ENCODE results near the gene DCAF11. TPM values are rescaled to one million over a fixed set of nuclear protein-coding genes. Genes with fewer than 3 reads are reported as not detected.
"Not testable (repeated sequence)": the region's sequence is repeated elsewhere in the genome, so short reads cannot be mapped to it uniquely, and the experiment has no call there.

The DCAF11 gene
- total RNA-seq, 2 experiments from 2014 or later, result 74.8 to 75.3 TPM

GRCh38 chr14:24100982-24101494, 13.5 kb upstream of the DCAF11 start:
- no peaks in the 10 kb centered on the region for H3K9me3 Mint-ChIP-seq
- intact Hi-C loops (cut with DNase I, micrococcal nuclease), result loop anchor here in 1 of 2 experiments (5.0 kb wide), 1 partner anchor 469 kb away; no protein-coding TSS in a partner anchor
- no peaks in the 10 kb centered on the region for H3K27me3 ChIP-seq (ENCODE audit: control insufficient read depth in 1 of 2, insufficient read depth in 2 of 2, low read length in 2 of 2)
- H3K4me1 Mint-ChIP-seq (ENCODE audit: low read depth), result peaks cover 8% of the 10 kb centered on the region
- no peak for TF ChIP-seq CTCF (IDR thresholded peaks at IDR 0.05)
- H3K36me3 Mint-ChIP-seq (ENCODE audit: low read depth), result peaks cover 41% of the 10 kb centered on the region
- H3K4me3 Mint-ChIP-seq, result no peak overlapping the region
- H3K27ac Mint-ChIP-seq, result no peak overlapping the region
- no peak overlapping the region for H3K4me3 ChIP-seq (ENCODE audit: low read length)
- peaks cover 56% of the 10 kb centered on the region for H3K36me3 ChIP-seq (ENCODE audit: insufficient read depth, low read length)
- CTCF ChIA-PET, result interaction anchor here (2.2 kb wide), 1 partner anchor 8 kb away, joined by 5 read pairs; no protein-coding TSS in a partner anchor
- POLR2A ChIA-PET, result interaction anchor here (1.3 kb wide), 1 partner anchor 10 kb away, joined by 3 read pairs; no protein-coding TSS in a partner anchor
- H3K4me1 ChIP-seq (ENCODE audit: insufficient read depth, low read length), result no peaks in the 10 kb centered on the region
- ATAC-seq (ENCODE audit: poor library complexity), result no peak
- H3K27ac ChIP-seq (ENCODE audit: low read depth in 1 of 2, low read length in 2 of 2), result no peak overlapping the region
- DNase-seq, result no peak
- H3K9me3 ChIP-seq (ENCODE audit: control insufficient read depth in 1 of 2, insufficient read depth in 1 of 2, low read length in 2 of 2), result no peaks in the 10 kb centered on the region
- H3K27me3 Mint-ChIP-seq, result no peaks in the 10 kb centered on the region

GRCh38 chr14:24102357-24103048, 12.1 kb upstream of the DCAF11 start:
- no peaks in the 10 kb centered on the region for H3K27me3 ChIP-seq (ENCODE audit: control insufficient read depth in 1 of 2, insufficient read depth in 2 of 2, low read length in 2 of 2)
- Mint-ChIP-seq H3K4me1 (ENCODE audit: low read depth) (no peaks in the 10 kb centered on the region), H3K4me3 (no peak overlapping the region), H3K9me3 (no peaks in the 10 kb centered on the region), H3K27me3 (no peaks in the 10 kb centered on the region), H3K27ac (no peak overlapping the region), H3K36me3 (ENCODE audit: low read depth) (peaks cover 41% of the 10 kb centered on the region)
- no peak for ATAC-seq (ENCODE audit: poor library complexity)
- CTCF ChIA-PET, result interaction anchor here (1.3 kb wide), 1 partner anchor 12 kb away, joined by 6 read pairs; no protein-coding TSS in a partner anchor
- H3K36me3 ChIP-seq (ENCODE audit: insufficient read depth, low read length), result peaks cover 53% of the 10 kb centered on the region
- intact Hi-C loops (cut with DNase I, micrococcal nuclease), result loop anchor here in 1 of 2 experiments (5.0 kb wide), 1 partner anchor 470 kb away; no protein-coding TSS in a partner anchor
- no peak overlapping the region for H3K4me3 ChIP-seq (ENCODE audit: low read length)
- no peak for DNase-seq
- H3K27ac ChIP-seq (ENCODE audit: low read depth in 1 of 2, low read length in 2 of 2), result no peak overlapping the region
- POLR2A ChIA-PET, result interaction anchor here (1.3 to 1.7 kb wide), 2 partner anchors 12 kb away, joined by 3 to 5 read pairs; partner anchors contain the start of genes DCAF11 and NRL
- TF ChIP-seq CTCF (IDR thresholded peaks at IDR 0.05), result no peak
- no peaks in the 10 kb centered on the region for H3K9me3 ChIP-seq (ENCODE audit: control insufficient read depth in 1 of 2, insufficient read depth in 1 of 2, low read length in 2 of 2)
- no peaks in the 10 kb centered on the region for H3K4me1 ChIP-seq (ENCODE audit: insufficient read depth, low read length)

GRCh38 chr14:24103451-24103850, 11.1 kb upstream of the DCAF11 start:
- H3K36me3 Mint-ChIP-seq (ENCODE audit: low read depth), result peaks cover 41% of the 10 kb centered on the region
- H3K27ac Mint-ChIP-seq, result no peak overlapping the region
- H3K27ac ChIP-seq (ENCODE audit: low read depth in 1 of 2, low read length in 2 of 2), result no peak overlapping the region
- no peaks in the 10 kb centered on the region for H3K27me3 ChIP-seq (ENCODE audit: control insufficient read depth in 1 of 2, insufficient read depth in 2 of 2, low read length in 2 of 2)
- intact Hi-C loops (cut with DNase I, micrococcal nuclease), result loop anchor here in 1 of 2 experiments (5.0 kb wide), 1 partner anchor 471 kb away; no protein-coding TSS in a partner anchor
- peaks cover 3% of the 10 kb centered on the region for H3K4me1 ChIP-seq (ENCODE audit: insufficient read depth, low read length)
- H3K27me3 Mint-ChIP-seq, result no peaks in the 10 kb centered on the region
- DNase-seq (no peak), ATAC-seq (ENCODE audit: poor library complexity) (no peak)
- H3K9me3 ChIP-seq (ENCODE audit: control insufficient read depth in 1 of 2, insufficient read depth in 1 of 2, low read length in 2 of 2), result no peaks in the 10 kb centered on the region
- ChIA-PET CTCF (interaction anchor here (1.4 kb wide), 1 partner anchor 13 kb away, joined by 4 read pairs; no protein-coding TSS in a partner anchor), POLR2A (interaction anchor here (1.7 to 2.2 kb wide), 2 partner anchors 11 kb away, joined by 5 to 14 read pairs; partner anchors contain the start of genes DCAF11 and NRL)
- no peak overlapping the region for H3K4me3 ChIP-seq (ENCODE audit: low read length)
- no peak overlapping the region for H3K4me3 Mint-ChIP-seq
- H3K36me3 ChIP-seq (ENCODE audit: insufficient read depth, low read length), result peaks cover 49% of the 10 kb centered on the region
- no peak for TF ChIP-seq CTCF (IDR thresholded peaks at IDR 0.05)
- H3K9me3 Mint-ChIP-seq, result no peaks in the 10 kb centered on the region
- peaks cover 2% of the 10 kb centered on the region for H3K4me1 Mint-ChIP-seq (ENCODE audit: low read depth)

- not testable (repeated sequence) for H3K27me3 Mint-ChIP-seq; ATAC-seq (ENCODE audit: poor library complexity); H3K9me3 ChIP-seq (ENCODE audit: control insufficient read depth in 1 of 2, insufficient read depth in 1 of 2, low read length in 2 of 2); H3K27me3 ChIP-seq (ENCODE audit: control insufficient read depth in 1 of 2, insufficient read depth in 2 of 2, low read length in 2 of 2); H3K4me3 ChIP-seq (ENCODE audit: low read length); H3K27ac ChIP-seq (ENCODE audit: low read depth in 1 of 2, low read length in 2 of 2); DNase-seq; H3K4me1 Mint-ChIP-seq (ENCODE audit: low read depth); H3K4me3 Mint-ChIP-seq; H3K9me3 Mint-ChIP-seq
- ChIA-PET POLR2A (interaction anchor here (1.0 to 2.2 kb wide), 6 partner anchors 9 to 496 kb away, joined by 3 to 14 read pairs (median 3); partner anchors contain the start of genes DCAF11 and NRL), CTCF (interaction anchor here (1.7 kb wide), 1 partner anchor 69 kb away, joined by 3 read pairs; no protein-coding TSS in a partner anchor)
- Mint-ChIP-seq H3K36me3 (ENCODE audit: low read depth) (peaks cover 29% of the 10 kb centered on the region), H3K27ac (peak overlapping the region; percentile 56)
- Histone ChIP-seq H3K36me3 (ENCODE audit: insufficient read depth, low read length) (peaks cover 28% of the 10 kb centered on the region), H3K4me1 (ENCODE audit: insufficient read depth, low read length) (peaks cover 15% of the 10 kb centered on the region)
- intact Hi-C loops (cut with DNase I, micrococcal nuclease), result loop anchor here in 1 of 2 experiments (5.0 kb wide), 1 partner anchor 118 kb away; the partner anchor contains the start of gene DHRS4L2
Measured at GRCh38 chr14:24105609-24106239, 8.9 kb upstream of the DCAF11 start.
